ENCODE data around the gene ACAA2.

The ACAA2 gene

DNA sequence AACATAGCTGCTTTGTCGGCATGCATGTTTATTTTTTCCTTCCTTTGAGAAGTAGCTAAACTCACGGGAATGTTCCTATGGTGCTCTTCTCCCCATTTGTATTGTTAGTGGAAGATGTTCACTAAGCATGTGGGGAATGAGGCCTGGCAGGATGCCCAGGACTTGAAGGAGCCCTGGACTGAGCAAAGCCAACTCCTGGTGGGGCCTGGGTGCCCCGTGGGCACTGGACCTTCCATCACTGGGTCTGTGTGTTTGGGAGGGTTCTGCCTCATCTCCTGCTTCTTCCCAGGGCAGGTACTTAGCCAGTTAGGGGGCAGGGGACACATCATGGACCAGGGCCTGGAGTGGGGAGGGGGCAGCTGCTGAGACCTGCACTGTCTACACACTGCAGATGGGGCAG lies 49.3 kb downstream of the ACAA2 start:
- Histone ChIP-seq H3K4me3 (ENCODE audit: low read depth, low read length) (no peak overlapping the region), H3K9me3 (no peaks in the 10 kb centered on the region), H3K27me3 (no peaks in the 10 kb centered on the region), H3K36me3 (no peaks in the 10 kb centered on the region), H3K4me1 (no peaks in the 10 kb centered on the region)
- no peak for DNase-seq
- no peak for TF ChIP-seq CTCF (IDR thresholded peaks at IDR 0.05; ENCODE audit: low read depth, low read length)

DNA sequence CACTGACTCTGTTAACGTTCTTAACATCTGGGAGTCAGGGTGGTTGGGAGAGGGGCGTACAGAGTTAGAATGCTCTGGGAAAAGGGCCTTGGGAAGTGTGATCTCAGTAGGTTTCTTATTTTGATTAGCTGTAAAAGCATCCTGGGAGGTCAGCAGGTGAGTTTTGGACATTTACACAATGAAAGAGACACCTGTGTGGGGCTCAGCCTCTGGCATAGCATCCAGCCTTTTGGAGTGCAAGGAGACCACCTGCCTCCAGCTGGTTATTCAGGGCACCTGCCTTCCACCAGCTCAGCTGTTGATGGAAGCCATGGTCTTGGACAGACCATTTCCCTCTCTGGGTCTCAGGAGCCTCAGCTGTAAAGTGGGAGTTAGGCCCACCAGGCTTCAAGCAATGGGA lies 49.7 kb downstream of the ACAA2 start:
- H3K9me3 ChIP-seq: no peaks in the 10 kb centered on the region
- no peak for TF ChIP-seq CTCF (IDR thresholded peaks at IDR 0.05; ENCODE audit: low read depth, low read length)
- no peaks in the 10 kb centered on the region for H3K36me3 ChIP-seq
- no peak overlapping the region for H3K4me3 ChIP-seq (ENCODE audit: low read depth, low read length)
- no peaks in the 10 kb centered on the region for H3K4me1 ChIP-seq
- no peak for DNase-seq
- H3K27me3 ChIP-seq: no peaks in the 10 kb centered on the region

DNA sequence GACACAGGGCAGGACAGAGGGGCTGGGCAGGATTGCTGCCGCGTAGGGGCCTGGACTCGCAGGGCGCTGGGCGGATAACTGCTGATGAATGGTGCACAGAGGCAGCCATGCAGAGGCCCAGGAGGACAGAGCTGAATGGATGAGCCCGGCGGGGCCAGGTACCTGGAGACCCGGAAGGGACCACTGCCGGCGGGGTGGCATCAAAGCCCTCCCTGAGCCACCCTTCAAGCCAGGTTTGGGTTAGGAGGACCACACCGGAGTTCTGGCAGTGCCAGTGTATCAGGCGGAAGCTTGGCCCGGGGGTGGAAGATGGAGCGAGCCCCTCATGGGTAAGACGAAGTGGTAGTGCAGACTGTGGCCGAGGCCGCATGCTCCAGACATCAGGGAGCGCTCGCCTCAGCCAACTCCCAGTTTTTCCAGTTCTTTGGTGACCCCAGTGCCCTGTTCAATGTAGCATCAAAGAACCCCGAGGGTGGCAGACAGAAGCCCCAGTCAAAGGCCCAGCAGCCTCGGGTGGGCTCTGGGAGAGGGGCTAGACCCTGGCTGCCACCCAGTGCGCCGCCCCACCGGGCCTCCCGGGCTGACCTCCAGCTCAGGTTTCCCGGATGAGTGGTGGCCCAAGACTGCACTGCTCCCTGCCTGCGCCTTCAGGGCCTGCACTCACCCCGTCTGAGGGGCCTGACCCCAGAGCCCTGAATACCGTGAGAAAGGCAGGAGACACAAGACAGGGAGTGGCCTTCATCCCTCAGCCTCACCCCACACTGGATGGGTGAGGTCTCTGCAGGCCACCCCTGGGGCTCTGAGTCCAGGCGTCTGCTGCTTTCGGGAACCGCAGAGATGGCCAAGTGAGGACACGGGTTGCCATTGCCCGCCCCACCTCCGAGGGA lies 50.9 kb downstream of the ACAA2 start:
- Histone ChIP-seq H3K9me3 (no peaks in the 10 kb centered on the region), H3K36me3 (no peaks in the 10 kb centered on the region), H3K4me1 (no peaks in the 10 kb centered on the region), H3K4me3 (ENCODE audit: low read depth, low read length) (no peak overlapping the region), H3K27me3 (no peaks in the 10 kb centered on the region)
- TF ChIP-seq CTCF (IDR thresholded peaks at IDR 0.05; ENCODE audit: low read depth, low read length): no peak
- no peak for DNase-seq

- no peak for DNase-seq
- Histone ChIP-seq H3K4me1 (no peaks in the 10 kb centered on the region), H3K4me3 (ENCODE audit: low read depth, low read length) (no peak overlapping the region), H3K9me3 (no peaks in the 10 kb centered on the region), H3K36me3 (no peaks in the 10 kb centered on the region), H3K27me3 (no peaks in the 10 kb centered on the region)
- TF ChIP-seq CTCF (IDR thresholded peaks at IDR 0.05; ENCODE audit: low read depth, low read length): no peak
Observed at GRCh38 chr18:49761771-49762170, 51.6 kb downstream of the ACAA2 start.

GRCh38 chr18:49758263-49758610 lies 55.1 kb downstream of the ACAA2 start:
- Histone ChIP-seq H3K9me3 (no peaks in the 10 kb centered on the region), H3K36me3 (no peaks in the 10 kb centered on the region), H3K27me3 (no peaks in the 10 kb centered on the region), H3K4me3 (ENCODE audit: low read depth, low read length) (no peak overlapping the region), H3K4me1 (no peaks in the 10 kb centered on the region)
- TF ChIP-seq CTCF (IDR thresholded peaks at IDR 0.05; ENCODE audit: low read depth, low read length): no peak
- no peak for DNase-seq

DNA sequence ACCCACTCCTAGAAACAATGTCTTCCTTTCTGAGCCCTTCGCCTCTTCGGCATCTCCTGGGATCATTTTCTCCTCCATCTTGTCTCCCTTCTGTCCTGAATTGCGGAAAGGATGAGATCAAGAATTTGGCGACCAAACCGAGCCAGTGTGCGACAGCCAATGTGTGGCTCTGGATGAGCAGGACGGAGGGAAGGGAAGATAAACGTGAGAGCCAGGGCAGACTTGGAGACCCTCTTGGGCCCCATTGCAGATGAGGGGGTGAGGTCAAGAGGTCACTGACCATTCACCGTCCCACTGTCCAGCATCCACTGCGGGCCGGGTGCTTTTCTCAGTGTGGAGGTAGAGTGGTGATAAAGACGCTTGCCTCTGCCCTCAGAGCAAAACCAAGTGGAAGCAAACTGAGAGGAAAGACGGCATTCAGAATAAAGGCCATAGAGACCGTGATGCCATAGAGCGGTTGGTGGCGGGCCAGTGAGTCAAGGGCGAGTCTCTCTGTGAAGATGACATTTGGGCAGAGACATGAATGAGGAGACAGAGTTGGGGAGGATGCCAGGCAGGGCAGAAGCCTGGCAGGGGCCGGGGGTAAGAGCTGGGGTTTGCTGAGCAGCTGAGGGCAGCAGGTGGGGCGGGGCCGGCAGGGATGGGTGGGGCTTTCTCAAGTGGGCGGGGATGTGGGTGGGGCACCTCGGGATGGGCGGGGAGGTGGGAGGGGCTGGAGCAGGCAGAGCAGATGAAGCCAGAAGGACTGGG lies 55.6 kb downstream of the ACAA2 start:
- Histone ChIP-seq H3K9me3 (no peaks in the 10 kb centered on the region), H3K36me3 (no peaks in the 10 kb centered on the region), H3K4me1 (no peaks in the 10 kb centered on the region), H3K27me3 (no peaks in the 10 kb centered on the region), H3K4me3 (ENCODE audit: low read depth, low read length) (no peak overlapping the region)
- peak; percentile 49 for DNase-seq
- no peak for TF ChIP-seq CTCF (IDR thresholded peaks at IDR 0.05; ENCODE audit: low read depth, low read length)

All from BE2C (cell line).